Right atrium auricular region (tissue), 2 donors: ENCODE results near the gene KIF1A. TPM values are rescaled to one million over a fixed set of nuclear protein-coding genes. Genes with fewer than 3 reads are reported as not detected.
"Not testable (repeated sequence)": the region's sequence is repeated elsewhere in the genome, so short reads cannot be mapped to it uniquely, and the experiment has no call there.

Source experiments
- DNase-seq: peaks from one replicate; pipeline ENCODE4 v3.0.0-alpha.2; 2019; ENCODE audit warnings: low spot score
- H3K27ac ChIP-seq, 2 donors: fragments of 200-600 bp; sonication (generic); 1 replicate in 1 of 2; 2 replicates in 1 of 2; pipeline ENCODE4 v1.5.1; 2016 to 2019
- H3K27me3 ChIP-seq, 2 donors: fragments of 200-600 bp; sonication (generic); one replicate each; pipeline versions ENCODE4 v1.5.1 to v1.6.0; 2017 to 2019
- H3K36me3 ChIP-seq: fragments of 200-600 bp; sonication (generic); one replicate; pipeline ENCODE4 v1.5.1; 2016
- H3K4me1 ChIP-seq, 2 donors: fragments of 200-600 bp; sonication (generic); one replicate each; pipeline versions ENCODE4 v1.5.1 to v1.6.0; 2017 to 2019
- H3K4me3 ChIP-seq, 2 donors: fragments of 200-600 bp; sonication (generic); 1 replicate in 1 of 2; 2 replicates in 1 of 2; pipeline ENCODE4 v1.5.1; 2017 to 2019; ENCODE audit warnings: mild to moderate bottlenecking in 1 of 2, moderate library complexity in 1 of 2
- H3K9me3 ChIP-seq, 2 donors: fragments of 200-600 bp; sonication (generic); one replicate each; pipeline ENCODE4 v1.5.1; 2019
- total RNA-seq, 2 donors: library from RNA; depleted of rRNA; stranded (reverse); fragments of >200 nt; gene quantifications; one replicate each; pipeline ENCODE4 v1.1.0, GENCODE V29; 2016
- TF ChIP-seq, protein P1 (sequence below), 2 donors: fragments of 200-600 bp; sonication (generic); IDR thresholded peaks; one replicate each; pipeline ENCODE4 v1.5.1; 2019; ENCODE audit warnings: antibody characterized with exemption in 2 of 2

The KIF1A gene
- total RNA-seq, 2 donors from 2014 or later = 41.8 to 43.7 TPM

DNA sequence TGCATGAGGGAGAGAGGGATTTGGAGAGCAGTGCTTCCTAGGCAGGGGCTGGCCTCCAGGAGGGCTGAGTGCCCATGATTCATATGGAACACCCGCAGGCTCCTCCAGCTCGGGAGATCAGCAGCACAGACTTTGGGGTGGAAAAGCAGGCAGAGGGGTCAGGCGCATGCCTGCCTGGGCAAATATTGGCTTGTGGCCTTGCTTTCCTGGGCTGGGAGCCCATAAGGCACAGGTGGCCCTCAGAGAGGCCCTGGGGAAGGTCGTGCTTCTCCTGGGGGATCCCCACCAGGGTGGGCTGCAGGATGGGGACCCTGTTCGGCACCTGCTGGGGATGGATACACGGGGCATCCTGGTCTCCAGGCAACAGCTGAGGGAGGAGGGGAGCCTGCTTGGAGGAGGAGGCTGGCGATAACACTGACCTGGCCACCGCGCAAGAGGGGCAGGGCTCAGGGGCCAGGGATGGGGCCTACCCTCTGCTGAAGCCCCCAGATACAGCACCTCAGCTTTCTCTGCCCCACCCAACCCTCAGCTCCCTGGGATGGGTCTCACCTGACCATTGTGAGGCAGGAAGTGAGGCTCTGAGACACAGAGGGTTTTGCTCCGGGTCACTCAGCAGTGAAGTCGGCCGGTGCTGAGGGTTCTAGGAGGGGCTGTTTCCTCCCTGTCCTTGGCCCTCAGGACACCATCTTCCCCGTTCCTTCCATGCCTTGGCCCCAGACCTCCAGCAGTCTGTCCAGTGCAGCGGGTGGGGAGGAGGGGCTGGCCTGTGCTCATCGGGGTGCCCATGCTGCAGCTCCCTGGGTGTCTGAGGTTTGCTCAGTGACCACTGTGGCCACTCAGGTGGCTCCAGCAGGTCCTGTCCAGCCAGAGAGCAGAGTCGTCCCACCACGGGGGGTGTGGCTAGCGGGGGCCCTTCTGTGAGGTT is 116.3 kb downstream of the KIF1A start:
- H3K27me3 ChIP-seq = no peaks in the 10 kb centered on the region
- no peak for DNase-seq
- no peaks in the 10 kb centered on the region for H3K4me1 ChIP-seq
- H3K27ac ChIP-seq = no peak overlapping the region
- H3K4me3 ChIP-seq = no peak overlapping the region
- TF ChIP-seq, protein P1, sequence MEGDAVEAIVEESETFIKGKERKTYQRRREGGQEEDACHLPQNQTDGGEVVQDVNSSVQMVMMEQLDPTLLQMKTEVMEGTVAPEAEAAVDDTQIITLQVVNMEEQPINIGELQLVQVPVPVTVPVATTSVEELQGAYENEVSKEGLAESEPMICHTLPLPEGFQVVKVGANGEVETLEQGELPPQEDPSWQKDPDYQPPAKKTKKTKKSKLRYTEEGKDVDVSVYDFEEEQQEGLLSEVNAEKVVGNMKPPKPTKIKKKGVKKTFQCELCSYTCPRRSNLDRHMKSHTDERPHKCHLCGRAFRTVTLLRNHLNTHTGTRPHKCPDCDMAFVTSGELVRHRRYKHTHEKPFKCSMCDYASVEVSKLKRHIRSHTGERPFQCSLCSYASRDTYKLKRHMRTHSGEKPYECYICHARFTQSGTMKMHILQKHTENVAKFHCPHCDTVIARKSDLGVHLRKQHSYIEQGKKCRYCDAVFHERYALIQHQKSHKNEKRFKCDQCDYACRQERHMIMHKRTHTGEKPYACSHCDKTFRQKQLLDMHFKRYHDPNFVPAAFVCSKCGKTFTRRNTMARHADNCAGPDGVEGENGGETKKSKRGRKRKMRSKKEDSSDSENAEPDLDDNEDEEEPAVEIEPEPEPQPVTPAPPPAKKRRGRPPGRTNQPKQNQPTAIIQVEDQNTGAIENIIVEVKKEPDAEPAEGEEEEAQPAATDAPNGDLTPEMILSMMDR (IDR thresholded peaks at IDR 0.05) = no peak
- no peaks in the 10 kb centered on the region for H3K36me3 ChIP-seq
- H3K9me3 ChIP-seq = no peaks in the 10 kb centered on the region

DNA sequence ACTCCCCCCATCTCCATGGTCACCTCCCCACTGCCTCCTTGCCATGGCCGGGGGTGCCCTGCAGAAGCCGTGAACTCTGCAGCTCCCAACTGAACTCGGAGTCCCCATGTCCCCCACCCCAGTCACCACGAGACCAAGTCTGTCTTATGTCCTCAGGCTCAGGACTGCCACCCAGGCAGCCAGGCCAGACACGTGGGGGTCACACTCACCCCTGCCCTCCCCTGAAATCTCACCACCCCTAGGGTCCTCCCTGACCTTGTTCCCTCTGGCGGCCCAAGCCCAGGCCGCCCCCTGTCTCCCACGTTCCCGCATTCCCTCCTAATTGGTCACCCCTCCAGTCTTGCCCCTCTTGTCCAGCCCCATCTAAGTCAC is 117.4 kb downstream of the KIF1A start:
- Histone ChIP-seq H3K9me3 (no peaks in the 10 kb centered on the region), H3K4me3 (no peak overlapping the region), H3K4me1 (no peaks in the 10 kb centered on the region), H3K27me3 (no peaks in the 10 kb centered on the region), H3K27ac (no peak overlapping the region), H3K36me3 (no peaks in the 10 kb centered on the region)
- TF ChIP-seq, protein P1 (IDR thresholded peaks at IDR 0.05) = no peak
- no peak for DNase-seq

DNA sequence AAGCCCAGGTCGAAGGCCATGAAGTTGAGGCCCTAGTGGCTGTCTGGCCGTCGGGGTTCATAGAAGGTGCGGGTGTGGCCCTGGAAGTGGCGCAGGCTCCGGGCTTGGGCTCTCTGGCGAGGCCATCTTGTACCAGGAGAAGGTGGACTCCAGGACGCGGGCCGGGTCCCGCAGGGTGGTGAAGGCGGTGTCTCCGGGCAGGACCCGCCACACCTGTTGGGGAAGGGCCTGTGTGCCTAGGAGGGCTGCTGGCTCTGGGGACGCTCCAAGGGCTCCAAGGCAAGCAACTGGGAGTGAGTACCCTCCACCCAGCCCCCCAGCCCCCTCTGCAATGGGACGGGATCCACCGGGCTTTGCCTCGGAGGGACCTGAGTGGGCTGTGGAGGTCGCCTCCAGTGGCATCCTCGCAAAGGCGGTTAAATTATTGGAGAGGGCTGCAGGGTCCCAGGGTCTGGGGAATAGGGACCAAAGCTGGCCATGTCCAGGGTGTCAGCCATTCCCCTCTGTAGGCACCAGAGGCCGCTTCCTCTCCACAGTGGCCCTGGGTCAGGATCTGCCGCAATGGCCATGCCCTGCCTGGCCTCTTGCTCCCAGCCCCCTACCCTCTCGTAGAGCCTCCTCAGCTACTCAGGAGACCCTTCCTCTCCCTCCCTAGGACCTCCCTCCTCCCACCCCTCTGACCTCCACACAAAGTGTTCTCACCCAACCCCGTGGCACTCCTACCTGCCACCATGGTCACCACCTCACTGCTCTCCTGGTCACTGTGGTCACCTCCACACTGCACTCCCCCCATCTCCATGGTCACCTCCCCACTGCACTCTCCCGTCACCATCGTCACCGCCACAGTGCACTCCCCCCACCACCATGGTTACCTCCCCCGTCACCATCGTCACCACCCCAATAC is 118.0 kb downstream of the KIF1A start:
- Histone ChIP-seq H3K27me3 (no peaks in the 10 kb centered on the region), H3K4me3 (no peak overlapping the region), H3K36me3 (no peaks in the 10 kb centered on the region), H3K4me1 (no peaks in the 10 kb centered on the region), H3K9me3 (no peaks in the 10 kb centered on the region), H3K27ac (no peak overlapping the region)
- TF ChIP-seq, protein P1 (IDR thresholded peaks at IDR 0.05) = no peak
- DNase-seq = no peak

DNA sequence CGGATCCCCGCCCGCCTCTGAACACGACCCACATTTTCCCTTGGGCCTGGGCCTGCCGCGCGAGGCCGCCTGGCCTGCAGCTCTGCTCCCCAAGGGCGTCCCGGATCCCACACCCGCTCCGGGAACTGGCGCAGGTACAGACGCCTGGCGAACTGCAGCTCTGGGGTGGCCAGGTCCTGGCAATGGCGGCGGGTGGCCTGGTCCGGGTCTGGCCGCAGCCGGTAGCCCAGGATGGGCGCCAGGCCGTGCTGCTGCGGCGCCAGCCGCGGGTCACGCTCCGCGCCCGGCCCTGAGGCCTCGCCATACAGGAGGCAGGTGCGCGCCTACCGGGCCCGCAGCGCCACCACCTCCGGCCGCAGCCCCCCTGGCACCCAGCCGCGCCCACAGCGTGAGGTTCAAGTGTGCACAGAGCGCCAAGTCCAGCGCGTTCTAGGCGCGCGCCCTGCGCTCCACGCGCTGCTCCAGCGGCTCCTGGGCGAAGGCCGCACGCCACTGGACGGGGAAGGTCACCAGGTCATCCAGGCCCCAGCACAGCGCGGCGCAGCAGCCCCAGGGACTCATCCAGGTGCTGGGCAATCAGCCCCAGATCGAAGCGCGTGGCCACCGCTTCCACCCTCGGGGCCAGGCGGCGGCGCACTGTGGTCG is 118.8 kb downstream of the KIF1A start:
- no peak for DNase-seq
- no peak overlapping the region for H3K27ac ChIP-seq
- H3K4me1 ChIP-seq = no peaks in the 10 kb centered on the region
- H3K27me3 ChIP-seq = no peaks in the 10 kb centered on the region
- H3K4me3 ChIP-seq = no peak overlapping the region
- TF ChIP-seq, protein P1 (IDR thresholded peaks at IDR 0.05) = no peak
- no peaks in the 10 kb centered on the region for H3K36me3 ChIP-seq
- no peaks in the 10 kb centered on the region for H3K9me3 ChIP-seq

DNA sequence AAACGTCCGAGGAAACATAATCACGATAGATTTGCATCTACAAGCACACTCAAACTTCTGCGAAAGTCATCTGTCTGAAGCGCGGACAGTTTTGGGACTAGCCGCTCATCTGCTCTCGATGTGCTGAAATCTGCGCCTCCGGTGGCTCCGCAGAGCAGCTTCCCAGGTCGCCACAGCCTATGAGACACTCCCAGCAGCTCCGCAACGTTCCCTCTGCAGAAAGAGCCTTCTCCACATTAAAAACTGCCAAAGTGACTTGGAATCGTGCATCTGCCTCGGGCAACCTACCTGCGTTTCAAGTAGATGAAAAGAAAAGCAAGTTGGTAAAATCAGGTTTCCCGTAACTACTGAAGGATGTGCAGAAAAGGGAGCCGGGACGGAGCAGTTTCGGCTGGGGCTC is 119.4 kb downstream of the KIF1A start:
- not testable (repeated sequence) for H3K36me3 ChIP-seq, H3K9me3 ChIP-seq, H3K27me3 ChIP-seq, DNase-seq, H3K27ac ChIP-seq, H3K4me3 ChIP-seq, H3K4me1 ChIP-seq

DNA sequence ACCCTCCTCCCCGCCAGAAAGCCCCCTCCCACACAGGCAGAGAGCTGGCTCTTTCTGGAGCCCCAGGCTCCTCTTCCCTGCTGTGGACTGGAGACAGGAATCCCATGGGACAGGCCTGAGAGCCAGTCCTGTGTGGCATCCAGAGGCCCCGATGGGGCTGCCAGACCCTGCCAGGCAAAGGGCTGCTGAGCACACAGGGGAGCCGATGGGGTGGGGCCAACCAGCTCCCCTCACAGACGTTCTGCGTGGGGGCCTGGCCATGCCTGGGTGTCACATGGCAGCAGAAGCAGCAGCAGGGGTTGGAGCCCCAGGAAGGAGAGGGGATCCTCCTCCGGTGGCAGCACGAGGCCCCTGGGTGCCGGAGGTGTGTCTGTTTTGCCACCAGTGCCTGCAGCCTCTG is 120.2 kb downstream of the KIF1A start:
- not testable (repeated sequence) for DNase-seq, H3K9me3 ChIP-seq, H3K27ac ChIP-seq, H3K4me1 ChIP-seq, H3K27me3 ChIP-seq, H3K36me3 ChIP-seq, H3K4me3 ChIP-seq

DNA sequence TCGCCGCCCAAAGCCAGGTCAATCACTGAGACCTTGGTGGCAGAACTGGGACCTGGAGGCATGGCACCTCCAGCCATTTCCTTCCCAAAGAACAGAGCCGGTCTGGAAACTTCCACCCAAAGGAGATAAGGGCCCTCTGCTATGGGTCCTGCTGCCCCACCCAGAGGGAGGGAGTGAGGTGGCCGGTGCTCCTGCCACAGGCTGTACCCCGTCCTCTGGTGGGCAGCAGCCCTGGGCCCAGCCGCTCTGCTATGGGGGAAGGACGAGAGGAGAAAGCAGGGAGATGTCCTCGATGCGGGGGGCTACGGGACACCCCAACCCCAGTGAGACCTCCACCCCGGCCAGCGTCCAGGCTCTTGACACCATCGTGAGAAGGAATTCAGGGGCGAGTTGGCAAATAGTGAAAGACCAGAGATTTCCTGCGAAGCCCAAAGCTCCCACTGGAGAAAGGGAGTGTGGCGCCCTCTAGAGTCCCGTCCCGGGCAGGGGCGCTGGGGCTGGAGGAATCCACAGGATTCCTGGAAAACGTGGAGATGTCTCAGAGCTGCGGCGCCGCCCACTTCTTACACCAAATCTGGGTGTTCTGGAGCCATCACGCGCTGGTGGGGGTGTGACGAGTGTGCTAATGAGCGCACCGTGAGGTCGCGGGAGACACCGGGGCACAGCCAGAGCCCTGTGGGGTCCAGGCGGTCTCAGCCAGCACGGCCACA is 121.0 kb downstream of the KIF1A start:
- not testable (repeated sequence) for DNase-seq, H3K27ac ChIP-seq, H3K4me3 ChIP-seq, H3K9me3 ChIP-seq, H3K27me3 ChIP-seq, H3K4me1 ChIP-seq, H3K36me3 ChIP-seq

DNA sequence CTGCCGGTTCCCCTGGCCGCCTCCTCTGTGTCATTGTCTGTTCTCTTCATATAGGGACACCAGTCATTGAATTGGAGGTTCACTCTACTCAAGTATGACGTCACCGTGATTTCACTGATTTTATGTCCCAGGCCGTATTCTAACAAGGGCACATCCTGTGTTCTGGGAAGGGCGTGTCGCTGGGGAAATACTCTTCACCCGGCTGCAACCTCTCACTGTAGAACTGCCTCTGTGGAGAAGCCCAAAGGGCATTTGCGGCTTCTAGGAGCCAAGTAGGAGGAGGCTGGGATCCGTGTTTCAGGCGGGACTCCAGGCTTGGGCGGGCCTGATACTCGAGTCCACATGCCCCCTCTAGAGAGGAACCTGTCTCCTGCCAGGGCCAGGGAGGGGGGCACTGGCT is 123.5 kb downstream of the KIF1A start:
- H3K4me1 ChIP-seq, H3K9me3 ChIP-seq, H3K27me3 ChIP-seq, H3K36me3 ChIP-seq, DNase-seq, H3K27ac ChIP-seq, H3K4me3 ChIP-seq: not testable (repeated sequence)

DNA sequence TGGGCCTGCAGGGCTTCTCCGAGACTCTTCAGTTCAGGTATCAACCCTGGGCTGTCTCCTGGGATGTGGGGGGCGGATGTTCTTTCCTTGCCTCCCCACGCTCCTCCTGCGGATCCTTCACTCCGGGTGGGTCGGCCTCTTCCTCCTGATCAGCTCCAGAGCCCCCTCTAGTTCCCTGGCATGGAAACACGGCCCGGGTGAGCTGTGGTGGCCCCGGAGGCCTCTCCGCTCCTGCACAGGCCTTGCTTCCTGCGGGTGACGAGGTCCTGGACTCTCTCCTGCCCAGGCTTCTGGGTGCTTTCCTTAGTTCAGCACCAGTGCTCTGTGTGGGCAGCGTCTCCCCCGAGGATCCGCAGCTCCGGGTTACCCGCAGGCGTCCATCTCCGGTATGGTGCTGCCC is 124.4 kb downstream of the KIF1A start:
- H3K27ac ChIP-seq, H3K27me3 ChIP-seq, H3K9me3 ChIP-seq, H3K4me1 ChIP-seq, H3K4me3 ChIP-seq, DNase-seq, H3K36me3 ChIP-seq: not testable (repeated sequence)
